ENCODE data around the gene RNF141.

The RNF141 gene

GRCh38 chr11:10478574-10479550 is 62.1 kb downstream of the RNF141 start:
- H3K4me3 ChIP-seq (replicated peaks; ENCODE audit: low read depth, low read length) = no peak overlapping the region
- DNase-seq (ENCODE audit: low read depth) = no peak
- no peak for TF ChIP-seq CTCF (IDR thresholded peaks at IDR 0.05; ENCODE audit: low read length, missing control alignments)

GRCh38 chr11:10478066-10478465 is 62.9 kb downstream of the RNF141 start:
- no peak overlapping the region for H3K4me3 ChIP-seq (replicated peaks; ENCODE audit: low read depth, low read length)
- DNase-seq (ENCODE audit: low read depth) = no peak
- no peak for TF ChIP-seq CTCF (IDR thresholded peaks at IDR 0.05; ENCODE audit: low read length, missing control alignments)

- no peak for DNase-seq (ENCODE audit: low read depth)
- TF ChIP-seq CTCF (IDR thresholded peaks at IDR 0.05; ENCODE audit: low read length, missing control alignments) = no peak
Measured at GRCh38 chr11:10477690-10478046, 63.3 kb downstream of the RNF141 start.

GRCh38 chr11:10476927-10477689 is 63.9 kb downstream of the RNF141 start:
- H3K4me3 ChIP-seq (replicated peaks; ENCODE audit: low read depth, low read length) = no peak overlapping the region
- no peak for DNase-seq (ENCODE audit: low read depth)
- no peak for TF ChIP-seq CTCF (IDR thresholded peaks at IDR 0.05; ENCODE audit: low read length, missing control alignments)

More at GRCh38 chr11:10477690-10478046, 63.3 kb downstream of the RNF141 start:
- H3K4me3 ChIP-seq (replicated peaks; ENCODE audit: low read depth, low read length) = no peak overlapping the region

GRCh38 chr11:10476342-10476741 is 64.6 kb downstream of the RNF141 start:
- DNase-seq (ENCODE audit: low read depth) = no peak
- TF ChIP-seq CTCF (IDR thresholded peaks at IDR 0.05; ENCODE audit: low read length, missing control alignments) = no peak
- no peak overlapping the region for H3K4me3 ChIP-seq (replicated peaks; ENCODE audit: low read depth, low read length)

GRCh38 chr11:10474551-10474950 is 66.4 kb downstream of the RNF141 start:
- no peak for TF ChIP-seq CTCF (IDR thresholded peaks at IDR 0.05; ENCODE audit: low read length, missing control alignments)
- no peak for DNase-seq (ENCODE audit: low read depth)
- H3K4me3 ChIP-seq (replicated peaks; ENCODE audit: low read depth, low read length) = no peak overlapping the region
